DOHH2 (cell line): ENCODE measurements around the gene CWC22.
A peak's percentile ranks its signal among the peaks of the same experiment; 100 is the strongest.
"Not testable (repeated sequence)": the region's sequence is repeated elsewhere in the genome, so short reads cannot be mapped to it uniquely, and the experiment has no call there.

Experiments used
- H3F3A ChIP-seq: fragments of 200-600 bp; sonication (generic), shearing (Covaris generic); 2 replicates; pipeline ENCODE4 v1.6.0; 2016; ENCODE audit warnings: antibody characterized with exemption, mild to moderate bottlenecking; ENCODE audit not compliant: control insufficient read depth, insufficient read depth
- H3K27ac ChIP-seq: fragments of 200-600 bp; sonication (generic); 2 replicates; pipeline ENCODE4 v1.5.1; 2014; ENCODE audit warnings: low read depth, mild to moderate bottlenecking, low read length, moderate library complexity
- H3K27me3 ChIP-seq: fragments of 200-600 bp; sonication (generic); 2 replicates; pipeline ENCODE4 v1.6.1; 2014; ENCODE audit warnings: mild to moderate bottlenecking, low read length, mixed read lengths; ENCODE audit not compliant: control insufficient read depth
- H3K36me3 ChIP-seq: fragments of 200-600 bp; sonication (generic); 2 replicates; pipeline ENCODE4 v1.6.1; 2014; ENCODE audit warnings: mild to moderate bottlenecking, low read length, moderate library complexity, mixed read lengths; ENCODE audit not compliant: control insufficient read depth
- H3K4me1 ChIP-seq: fragments of 200-600 bp; sonication (generic); 2 replicates; pipeline ENCODE4 v1.6.1; 2014; ENCODE audit warnings: mild to moderate bottlenecking, low read length, mixed read lengths; ENCODE audit not compliant: control insufficient read depth
- H3K4me2 ChIP-seq: fragments of 200-600 bp; sonication (generic); 2 replicates; pipeline ENCODE4 v1.6.0; 2014; ENCODE audit warnings: mild to moderate bottlenecking, low read length, moderate library complexity
- H3K4me3 ChIP-seq: fragments of 200-600 bp; sonication (generic); 2 replicates; pipeline ENCODE4 v1.5.1; 2014; ENCODE audit warnings: mild to moderate bottlenecking, low read length, mixed read lengths
- H3K79me2 ChIP-seq: fragments of 200-600 bp; sonication (generic); 2 replicates; pipeline ENCODE4 v1.6.1; 2014; ENCODE audit warnings: mild to moderate bottlenecking, low read length, mixed read lengths; ENCODE audit not compliant: control insufficient read depth
- H3K9me2 ChIP-seq: fragments of 200-600 bp; sonication (generic); replicated peaks from 2 replicates; pipeline ENCODE4 v1.6.1; 2014; ENCODE audit warnings: mild to moderate bottlenecking, low read length, mixed read lengths; ENCODE audit not compliant: control insufficient read depth
- H3K9me3 ChIP-seq: fragments of 200-600 bp; sonication (generic); 2 replicates; pipeline ENCODE4 v1.6.1; 2014; ENCODE audit warnings: antibody characterized with exemption, low read length, mixed read lengths; ENCODE audit not compliant: control insufficient read depth, insufficient read depth
- H4K20me1 ChIP-seq: fragments of 200-600 bp; sonication (generic); 2 replicates; pipeline ENCODE4 v1.6.0; 2014; ENCODE audit warnings: low read depth, mild to moderate bottlenecking, antibody characterized with exemption, low read length, moderate library complexity; ENCODE audit not compliant: control insufficient read depth, insufficient read depth
- CTCF ChIP-seq: fragments of 200-600 bp; sonication (generic); IDR thresholded peaks from one replicate; pipeline ENCODE4 v1.5.1; 2014; ENCODE audit warnings: antibody characterized with exemption, mild to moderate bottlenecking, low read depth, low read length; ENCODE audit not compliant: poor library complexity, severe bottlenecking
- EZH2phosphoT487 ChIP-seq: fragments of 200-600 bp; sonication (generic); IDR thresholded peaks from 2 replicates; pipeline ENCODE4 v1.6.1; 2017; ENCODE audit warnings: borderline replicate concordance, mild to moderate bottlenecking, antibody characterized with exemption, low read length, moderate library complexity, mixed read lengths

Gene CWC22

GRCh38 chr2:180006781-180007579 lies at the start of gene CWC22:
TSS of gene CWC22 (minus strand) at chr2:180007297. CDS start at chr2:179993341, 13,956 bp downstream.
- Histone ChIP-seq H3K4me1 (peaks cover 44% of the 10 kb centered on the region), H3K27ac (peak within 1 kb of the TSS; percentile 66), H3F3A (no peaks in the 10 kb centered on the region), H3K36me3 (peaks cover 15% of the 10 kb centered on the region), H3K4me3 (peak within 1 kb of the TSS; percentile 95), H3K79me2 (peaks cover 50% of the 10 kb centered on the region), H3K27me3 (no peaks in the 10 kb centered on the region), H3K4me2 (peak within 1 kb of the TSS; percentile 73), H3K9me2 (no peaks in the 10 kb centered on the region), H4K20me1 (no peaks in the 10 kb centered on the region), H3K9me3 (no peaks in the 10 kb centered on the region)
- TF ChIP-seq CTCF (no peak), EZH2phosphoT487 (no peak)

GRCh38 chr2:180056367-180057118 lies 49.4 kb upstream of the CWC22 start:
- Histone ChIP-seq H3K36me3 (no peaks in the 10 kb centered on the region), H3K4me2 (no peak overlapping the region), H3K4me3 (no peak overlapping the region), H3K27ac (no peak overlapping the region), H3K27me3 (no peaks in the 10 kb centered on the region), H4K20me1 (no peaks in the 10 kb centered on the region), H3F3A (no peaks in the 10 kb centered on the region), H3K4me1 (no peaks in the 10 kb centered on the region), H3K9me2 (no peaks in the 10 kb centered on the region), H3K9me3 (no peaks in the 10 kb centered on the region), H3K79me2 (no peaks in the 10 kb centered on the region)
- TF ChIP-seq CTCF (no peak), EZH2phosphoT487 (no peak)

GRCh38 chr2:180054576-180054975 lies 47.5 kb upstream of the CWC22 start:
- not testable (repeated sequence) for H4K20me1 ChIP-seq, H3K27me3 ChIP-seq, H3K9me3 ChIP-seq, H3K79me2 ChIP-seq, H3K9me2 ChIP-seq, H3F3A ChIP-seq, H3K4me1 ChIP-seq, H3K36me3 ChIP-seq, H3K4me2 ChIP-seq, H3K4me3 ChIP-seq, H3K27ac ChIP-seq

- Histone ChIP-seq H3F3A (no peaks in the 10 kb centered on the region), H3K27me3 (no peaks in the 10 kb centered on the region), H3K79me2 (no peaks in the 10 kb centered on the region), H3K27ac (no peak overlapping the region), H4K20me1 (no peaks in the 10 kb centered on the region), H3K9me3 (no peaks in the 10 kb centered on the region), H3K4me3 (no peak overlapping the region), H3K4me2 (no peak overlapping the region), H3K36me3 (no peaks in the 10 kb centered on the region), H3K9me2 (no peaks in the 10 kb centered on the region), H3K4me1 (0 out of 2 replicates have a peak, but pooled peaks cover 3% of the 10 kb centered on the region)
- TF ChIP-seq CTCF (no peak), EZH2phosphoT487 (no peak)
Observed at GRCh38 chr2:180050246-180050645, 43.1 kb upstream of the CWC22 start.
